Activated naive CD4-positive, alpha-beta T cell treated with Interleukin-2 at 50 U/mL for 16 hours (primary cell): ENCODE results near the gene NDUFA9.

Experiments
- DNase-seq: peaks from one replicate; pipeline ENCODE4 v3.0.0-alpha.2; 2020

NDUFA9 gene

DNA sequence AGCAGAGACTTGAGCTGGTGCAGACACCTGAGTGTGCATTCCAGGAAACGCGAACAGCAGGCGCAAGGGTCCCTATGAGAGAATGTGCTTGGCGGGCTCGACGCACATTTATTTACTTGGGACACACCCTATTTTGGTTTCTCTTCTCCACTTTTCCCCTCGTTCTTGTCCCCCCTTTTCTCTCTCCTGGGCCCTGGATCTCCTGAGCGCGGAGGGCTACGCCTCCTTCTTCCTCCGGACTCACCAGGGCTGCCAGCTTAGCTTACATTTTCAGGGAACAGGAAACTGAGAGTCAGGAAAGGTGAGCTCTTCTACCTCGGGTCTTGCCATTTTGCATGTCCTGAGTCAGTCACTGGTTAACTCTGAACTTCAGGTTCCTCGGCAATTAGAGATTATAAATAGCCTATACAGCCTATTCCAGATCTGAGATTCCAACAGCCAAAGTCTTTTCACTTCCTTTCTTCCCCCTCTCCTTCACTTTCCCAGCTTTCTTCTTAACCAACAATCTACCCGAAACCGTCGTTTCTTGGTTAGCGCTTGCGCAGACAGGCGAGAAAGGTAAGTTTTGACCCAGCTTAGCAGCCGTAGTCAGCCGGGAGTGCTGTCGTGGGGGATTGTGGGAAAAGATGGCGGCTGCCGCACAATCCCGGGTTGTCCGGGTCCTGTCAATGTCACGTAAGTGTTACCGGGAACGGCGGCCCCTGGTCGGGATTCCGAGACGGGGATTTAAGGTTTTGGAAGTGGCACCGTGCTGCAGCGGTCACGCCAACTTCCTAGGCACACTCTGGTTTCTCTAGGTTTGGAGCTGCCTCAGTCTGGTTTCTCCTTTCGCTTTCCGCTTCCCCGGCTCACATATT is at the start of gene NDUFA9, which contains the start of gene AKAP3:
TSS of gene NDUFA9 (plus strand) at position 614 of the 857 bp plus-strand sequence. CDS start at position 627, 13 bp downstream.
TSS of gene AKAP3 (minus strand) at position 551 of the 857 bp plus-strand sequence. CDS start 10,855 bp downstream, outside the sequence.
- DNase-seq: peak; percentile 81

DNA sequence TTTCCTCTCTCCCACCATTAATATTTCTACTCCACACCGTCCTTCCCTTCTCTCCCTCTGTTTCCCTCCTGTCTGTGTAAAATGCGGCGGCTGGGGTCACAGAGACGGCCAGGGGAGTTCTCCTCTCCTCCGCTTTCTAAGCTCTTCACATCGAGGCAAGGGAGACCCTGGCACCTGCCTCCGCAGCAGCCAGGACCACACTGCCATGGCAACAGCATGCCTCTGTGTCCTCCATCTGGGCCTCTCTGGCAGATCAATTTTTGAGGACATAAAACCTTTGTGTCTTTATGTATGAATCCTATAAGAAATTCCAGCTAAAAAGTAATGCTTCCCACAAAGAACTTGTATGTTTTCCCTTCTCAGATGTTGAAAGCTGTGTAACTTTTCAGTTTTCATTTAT is 45.5 kb upstream of the NDUFA9 start:
- DNase-seq: no peak

DNA sequence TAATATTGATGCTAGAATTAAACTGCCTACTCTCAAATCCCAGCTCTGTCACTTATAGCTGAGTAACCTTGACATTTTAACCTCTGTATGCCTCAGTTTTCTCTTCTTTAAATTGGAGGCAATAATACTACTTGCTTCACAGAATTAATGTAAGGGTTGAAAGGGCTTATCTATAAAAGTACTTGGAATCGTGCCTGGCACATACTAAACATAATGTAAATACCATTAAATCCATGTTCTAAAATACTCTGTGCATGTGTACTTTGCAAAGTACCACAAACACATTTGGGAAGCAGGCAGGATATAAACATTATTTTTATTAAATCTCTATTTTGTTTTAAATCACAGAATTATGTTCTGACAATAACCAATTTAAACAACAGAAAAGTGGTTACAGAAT is 45.0 kb upstream of the NDUFA9 start:
- DNase-seq: no peak

DNA sequence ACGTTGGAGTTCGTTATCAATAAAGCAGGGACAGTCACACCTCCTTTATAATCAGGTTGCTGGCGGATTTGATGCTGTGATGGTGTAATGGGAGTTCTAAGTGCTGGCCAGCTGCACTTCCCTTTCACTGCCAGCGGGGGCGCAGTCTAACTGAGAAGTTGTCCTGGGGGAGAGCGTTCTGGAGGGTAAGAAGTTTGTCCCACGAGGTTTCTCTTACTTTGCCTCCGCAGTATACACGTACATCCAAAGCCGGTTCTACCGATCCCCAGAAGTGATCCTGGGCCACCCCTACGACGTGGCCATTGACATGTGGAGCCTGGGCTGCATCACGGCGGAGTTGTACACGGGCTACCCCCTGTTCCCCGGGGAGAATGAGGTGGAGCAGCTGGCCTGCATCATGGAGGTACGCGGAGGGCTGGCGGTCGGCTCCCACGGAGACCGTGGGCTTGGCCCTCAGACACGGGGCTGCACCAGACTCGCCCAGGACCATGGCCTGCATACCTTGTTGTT is 44.2 kb upstream of the NDUFA9 start:
- peak; percentile 80 for DNase-seq

DNA sequence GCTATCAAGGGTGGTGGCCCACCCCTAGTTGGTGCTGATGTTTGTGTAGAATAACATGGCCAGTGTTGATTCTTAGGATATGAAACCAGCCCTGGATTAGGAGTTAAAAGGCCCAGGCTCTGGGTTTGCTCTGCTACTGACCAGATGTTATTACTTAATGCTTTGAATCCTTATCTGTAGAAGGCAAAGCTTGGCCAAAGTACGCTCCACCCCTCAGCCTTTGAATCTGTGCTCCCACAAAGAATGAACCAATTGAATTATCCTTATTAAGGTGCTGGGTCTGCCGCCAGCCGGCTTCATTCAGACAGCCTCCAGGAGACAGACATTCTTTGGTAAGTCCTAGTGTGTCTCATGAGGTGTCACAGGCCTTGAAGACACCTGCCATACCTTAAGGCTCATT is 41.9 kb upstream of the NDUFA9 start:
- no peak for DNase-seq

DNA sequence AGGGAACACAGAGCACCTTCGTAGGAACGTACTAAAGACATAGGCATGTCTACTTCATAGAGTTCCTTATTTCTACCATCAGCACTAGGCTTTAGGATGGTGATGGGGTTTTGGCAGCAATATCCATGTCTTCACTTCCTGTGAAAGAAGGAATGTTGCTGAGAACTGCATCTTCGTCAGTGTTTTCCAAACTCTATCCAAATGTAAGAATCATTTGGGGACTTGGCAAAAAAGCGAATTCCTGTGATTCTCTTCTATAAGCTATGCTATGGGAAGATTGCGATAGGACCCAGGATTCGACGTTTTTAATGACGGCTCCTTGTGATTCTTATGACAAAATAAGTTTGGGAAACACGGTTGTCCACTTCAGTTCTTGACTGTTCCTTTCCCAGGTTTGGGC is 39.8 kb upstream of the NDUFA9 start:
- no peak for DNase-seq

DNA sequence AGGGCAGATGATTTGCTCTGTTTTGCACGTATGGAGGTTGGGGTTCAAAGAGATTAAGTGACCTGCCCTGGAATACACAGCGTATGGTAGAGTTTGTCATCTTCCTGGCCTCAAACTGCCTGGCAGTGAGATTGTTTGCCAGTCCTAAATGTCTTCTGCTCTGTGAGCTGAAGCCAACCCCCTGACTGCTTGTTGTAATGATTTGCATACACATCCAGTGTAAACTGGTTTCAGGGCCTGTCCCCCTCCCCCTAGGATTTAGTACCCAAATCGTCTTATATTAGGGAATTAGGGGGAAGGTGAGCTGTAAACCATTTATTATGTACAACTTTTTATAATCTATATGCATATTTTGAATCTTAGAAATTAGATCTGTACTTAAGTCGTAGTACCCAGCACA is 38.4 kb upstream of the NDUFA9 start:
- DNase-seq: no peak

DNA sequence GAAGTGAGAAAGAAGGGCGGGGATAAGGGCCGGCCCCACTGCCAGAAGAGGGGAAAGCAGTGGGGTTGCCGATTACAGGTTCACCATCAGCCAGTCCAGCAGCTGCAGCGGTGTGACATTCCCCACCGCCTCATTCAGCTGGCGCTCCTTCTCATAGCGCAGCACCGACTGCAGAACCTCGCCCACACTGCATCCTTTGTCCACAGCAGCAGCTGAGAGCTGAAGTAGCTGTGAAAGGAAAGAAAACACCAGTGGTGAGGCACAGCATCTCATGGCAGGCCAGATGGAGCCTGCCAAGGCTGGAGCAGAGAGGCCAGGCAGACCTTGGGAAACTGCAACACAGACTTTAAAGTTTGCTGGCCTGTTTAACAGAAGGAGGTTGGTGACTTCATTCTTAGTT is 33.2 kb upstream of the NDUFA9 start:
- no peak for DNase-seq

DNA sequence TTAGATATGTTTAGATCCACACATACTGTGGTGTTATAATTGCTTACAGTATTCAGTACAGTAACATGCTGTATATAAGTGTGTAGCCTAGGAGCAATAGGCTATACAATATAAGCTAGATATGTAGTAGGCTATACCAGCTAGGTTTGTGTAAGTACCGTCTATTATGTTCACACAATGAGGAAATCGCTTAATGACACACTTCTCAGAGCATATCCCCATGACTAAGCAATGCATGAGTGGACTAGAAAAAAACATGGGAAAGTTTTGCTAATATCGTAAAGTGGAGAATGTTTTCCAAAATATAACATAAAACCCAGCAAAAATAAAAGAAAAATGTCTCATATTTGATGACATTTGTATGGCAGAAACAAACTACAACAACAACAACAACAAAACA is 27.4 kb upstream of the NDUFA9 start:
- no peak for DNase-seq

DNA sequence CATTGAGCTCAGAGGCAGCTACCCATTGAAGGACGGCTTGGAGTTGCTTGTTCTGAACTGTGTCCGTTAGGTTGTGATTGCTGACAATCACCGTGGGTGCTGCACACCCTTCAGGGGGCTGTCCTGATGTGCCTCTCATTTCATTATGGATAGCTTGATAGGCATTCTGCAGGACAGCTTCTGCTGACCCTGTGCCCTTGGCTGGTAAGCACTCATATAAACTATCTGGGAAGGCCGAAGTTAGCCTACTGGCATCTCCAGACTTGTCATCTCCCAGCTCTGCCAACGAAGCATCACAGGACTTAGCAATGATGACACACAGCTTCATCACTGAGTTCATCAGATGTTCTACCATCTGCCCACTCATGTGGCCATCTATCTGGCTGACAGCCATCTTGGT is 22.4 kb upstream of the NDUFA9 start:
- no peak for DNase-seq

DNA sequence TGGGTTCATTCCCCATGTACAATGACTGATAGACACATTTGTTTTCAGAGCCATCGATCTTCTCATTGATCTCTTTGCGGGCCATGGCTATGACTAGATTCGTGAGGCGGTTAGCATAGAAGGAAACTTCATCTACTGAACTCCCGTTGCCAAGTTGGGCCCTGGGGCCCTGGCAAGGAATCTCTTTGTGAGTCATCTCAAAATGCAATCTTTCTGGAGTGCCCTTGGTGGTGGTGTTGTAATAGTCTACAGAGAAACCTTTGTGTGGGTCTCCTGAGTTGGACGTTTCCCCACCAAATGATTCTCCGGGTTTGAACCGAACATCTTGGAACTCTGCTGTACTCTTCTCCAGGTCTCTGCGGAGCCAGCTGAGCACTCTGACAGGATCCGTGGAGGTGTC is 20.5 kb upstream of the NDUFA9 start:
- DNase-seq: no peak

DNA sequence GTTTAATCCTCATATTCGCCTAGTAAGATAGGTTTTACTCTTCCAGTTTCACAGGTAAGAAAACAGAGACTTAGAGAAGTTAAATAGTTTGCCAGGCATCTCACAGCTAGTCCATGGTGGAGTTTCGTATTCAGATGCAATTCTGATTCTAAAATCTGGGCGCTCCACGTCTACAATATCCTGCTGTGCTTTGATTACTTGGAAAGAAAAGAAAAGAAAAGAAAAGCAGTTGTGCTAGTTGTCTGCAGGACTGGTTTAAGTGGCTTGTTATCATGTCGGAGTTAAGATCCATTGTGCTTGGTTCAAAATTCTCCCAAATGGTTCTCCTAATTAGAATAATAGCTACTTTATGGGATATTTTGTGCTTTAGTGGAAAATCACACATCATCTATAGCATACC is 18.7 kb upstream of the NDUFA9 start:
- no peak for DNase-seq

DNA sequence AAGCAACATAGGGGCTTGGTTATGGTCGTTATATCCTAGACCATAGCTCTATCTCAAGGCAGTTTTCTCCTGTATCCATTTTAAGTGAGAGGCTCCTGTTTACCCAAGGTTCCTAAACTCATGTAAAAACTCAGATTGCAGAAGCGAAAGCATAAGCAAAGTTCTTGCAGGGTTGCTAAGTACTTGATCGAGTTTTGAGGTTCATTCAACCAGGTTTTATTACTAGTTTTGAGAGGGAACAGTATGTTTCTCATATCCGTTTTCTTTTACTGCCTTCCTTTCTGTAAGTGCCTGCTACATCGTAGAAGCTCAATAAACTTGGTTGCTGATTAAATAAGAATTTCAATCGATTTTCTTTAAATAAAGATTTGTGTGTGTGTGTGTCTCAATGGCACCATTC is 5.2 kb upstream of the NDUFA9 start:
- no peak for DNase-seq

DNA sequence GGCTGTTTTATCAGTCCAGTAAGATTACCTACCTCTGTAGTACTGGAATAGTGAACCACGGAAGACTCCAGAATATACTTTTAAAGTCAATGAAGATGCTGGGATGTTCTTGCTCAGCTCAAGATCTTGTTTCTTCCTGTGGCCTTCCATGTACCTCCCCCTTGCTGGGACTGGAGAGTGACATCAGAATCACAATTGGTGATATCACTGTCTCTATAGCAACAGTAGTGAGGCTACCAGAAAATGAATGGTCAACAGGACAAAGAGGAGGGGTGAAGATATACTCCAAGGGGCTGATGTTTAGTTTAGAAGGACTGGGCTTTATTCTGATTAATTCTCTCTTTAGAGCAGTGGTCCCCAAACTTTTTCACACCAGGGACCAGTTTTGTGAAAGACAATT is 3.9 kb upstream of the NDUFA9 start:
- DNase-seq: no peak

DNA sequence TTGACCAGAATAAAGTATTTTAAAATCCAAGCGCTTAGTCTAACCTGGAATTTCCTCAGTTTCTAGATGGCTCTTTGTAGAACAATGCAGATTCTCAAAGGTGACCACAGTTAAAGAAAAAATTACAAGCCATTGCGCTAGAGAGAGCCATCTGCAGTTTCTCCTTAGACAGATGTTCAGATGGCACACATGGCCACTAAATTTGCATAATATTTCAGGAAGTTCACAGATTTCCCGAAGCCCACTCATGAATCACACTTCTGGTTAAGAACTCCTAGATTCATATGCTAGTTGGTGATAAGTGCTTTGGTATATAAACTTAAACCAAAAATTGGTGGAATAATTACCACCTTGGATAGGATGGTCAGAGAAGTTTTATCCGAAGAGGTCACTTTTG is 812 bp upstream of the NDUFA9 start:
- no peak for DNase-seq

DNA sequence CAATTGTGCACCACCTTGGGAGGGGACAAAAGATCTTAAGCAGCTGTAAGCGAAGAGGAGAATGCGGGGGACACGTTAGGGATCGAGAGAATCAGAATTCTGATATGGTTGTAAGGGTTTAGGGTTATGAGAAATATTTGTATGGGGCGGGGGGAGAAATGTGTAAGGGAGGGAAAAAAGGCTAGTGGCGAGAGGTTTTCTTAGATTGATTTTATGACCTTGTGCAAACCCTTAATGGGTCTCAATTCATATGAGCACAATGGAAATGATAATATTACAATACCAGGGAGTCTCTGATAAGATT is 396 bp downstream of the NDUFA9 start:
- DNase-seq: no peak

DNA sequence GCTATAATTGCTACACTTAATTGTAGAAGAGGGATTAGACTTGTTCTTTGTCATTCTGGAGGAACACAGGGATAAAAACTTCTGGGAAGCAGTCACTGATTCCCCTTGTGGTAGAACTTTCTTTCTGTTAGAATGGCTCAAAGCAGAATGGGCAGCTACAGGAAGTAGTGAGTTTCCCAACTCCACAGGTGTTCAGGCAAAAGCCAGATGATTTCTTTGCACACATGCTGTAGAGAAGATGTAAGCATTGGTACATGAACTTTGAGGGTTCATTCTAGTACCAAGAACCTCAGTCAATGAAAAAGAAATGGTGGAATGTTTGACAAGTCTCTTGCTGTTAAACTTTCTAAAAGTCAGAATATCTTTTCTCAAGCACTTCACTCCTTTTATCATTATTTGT is 4.3 kb downstream of the NDUFA9 start:
- DNase-seq: no peak

DNA sequence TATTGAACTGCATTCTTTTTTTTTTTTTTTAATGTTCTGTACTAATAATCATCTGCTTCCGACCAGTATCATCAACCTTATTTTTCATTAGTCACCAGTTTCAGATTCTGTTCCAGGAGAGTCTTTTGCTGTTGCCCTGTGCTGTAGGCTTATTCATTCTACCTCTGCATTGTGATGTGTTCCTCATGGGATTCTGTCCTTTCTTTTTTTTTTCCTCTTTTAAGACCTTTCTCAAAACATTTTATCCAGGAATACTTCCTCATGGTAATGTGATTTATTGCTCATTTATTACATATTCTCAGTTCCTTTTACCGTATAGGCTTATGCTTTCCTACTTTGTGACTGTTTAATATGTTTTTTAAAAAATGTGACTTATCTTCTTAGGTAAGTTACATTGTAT is 4.8 kb downstream of the NDUFA9 start:
- DNase-seq: no peak

DNA sequence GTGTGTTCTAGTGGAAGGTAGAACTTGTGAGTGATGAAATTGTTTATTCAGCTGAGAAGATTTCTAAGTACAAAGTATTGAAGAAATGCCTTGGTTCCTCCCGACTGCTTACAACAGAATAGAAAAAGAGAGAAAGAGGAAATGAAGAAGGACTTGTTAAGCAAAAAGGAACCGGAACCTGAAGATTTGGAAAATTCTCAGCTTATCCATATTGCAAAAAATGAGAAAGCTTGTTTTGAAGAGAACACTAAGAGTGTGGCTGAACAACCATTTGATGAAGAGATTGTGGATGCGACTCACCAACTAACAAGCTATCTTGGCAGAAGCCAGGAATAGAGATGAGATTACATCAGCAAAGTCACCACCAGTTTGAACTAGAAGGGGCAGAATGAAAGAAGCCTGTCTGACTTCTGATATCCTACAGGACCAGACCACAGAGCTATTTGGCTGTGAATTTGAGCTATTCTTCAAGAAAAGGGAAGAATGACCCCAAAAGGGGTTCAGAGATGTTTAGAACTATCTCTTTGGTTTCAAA is 15.1 kb downstream of the NDUFA9 start:
- no peak for DNase-seq

DNA sequence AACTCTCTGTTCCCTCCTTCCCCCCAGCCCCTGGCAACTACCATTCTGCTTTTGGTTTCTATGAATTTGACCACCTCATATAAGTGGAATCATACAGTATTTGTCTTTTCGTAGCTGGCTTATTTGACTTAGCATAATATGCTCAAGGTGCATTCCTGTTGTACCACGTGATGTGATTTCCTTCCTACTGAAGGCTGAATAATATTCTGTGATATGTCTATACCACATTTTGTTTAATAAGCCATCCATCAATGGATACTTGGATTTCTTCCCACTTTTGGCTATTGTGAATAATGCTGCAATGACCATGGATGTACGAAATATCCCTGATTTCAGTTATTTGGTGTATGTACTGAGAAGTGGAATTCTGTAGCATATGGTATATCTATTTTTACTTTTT is 16.3 kb downstream of the NDUFA9 start:
- no peak for DNase-seq

DNA sequence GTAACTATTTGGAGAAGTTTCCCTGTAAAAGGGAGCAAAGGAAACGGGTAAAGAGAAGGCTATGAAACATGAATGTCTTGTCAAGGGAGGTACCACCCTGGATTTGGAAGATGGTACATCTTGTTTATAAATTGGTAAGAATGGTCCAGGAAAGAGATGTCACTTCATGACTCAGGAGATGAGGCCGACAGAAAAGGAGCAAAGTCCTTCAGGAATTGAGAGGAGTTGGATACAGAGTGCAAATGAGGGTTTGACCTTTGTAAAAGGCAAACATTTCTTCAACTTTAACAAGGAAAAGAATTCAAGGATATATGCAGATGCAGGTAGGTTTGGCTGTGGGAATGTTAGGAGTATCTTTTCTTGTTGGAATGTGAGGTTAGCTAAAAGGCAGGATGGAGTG is 30.8 kb downstream of the NDUFA9 start:
- no peak for DNase-seq

DNA sequence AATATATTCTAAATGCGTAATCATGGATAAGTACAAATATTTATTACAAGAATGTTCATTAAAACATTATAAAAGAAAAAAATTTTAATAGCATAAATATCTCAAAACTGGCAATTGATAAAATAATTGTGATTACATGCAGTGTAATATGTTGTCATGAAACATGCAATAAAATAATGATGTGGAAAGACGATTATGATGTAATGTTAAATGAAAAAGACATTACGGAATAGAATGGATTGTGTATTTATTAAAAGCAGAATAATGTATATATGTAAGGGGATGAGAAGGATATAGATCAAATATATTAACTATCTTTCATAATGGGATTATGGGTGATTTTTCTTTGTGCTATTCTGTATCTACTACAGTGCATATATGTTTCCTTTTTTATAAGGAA is 32.8 kb downstream of the NDUFA9 start:
- no peak for DNase-seq

DNA sequence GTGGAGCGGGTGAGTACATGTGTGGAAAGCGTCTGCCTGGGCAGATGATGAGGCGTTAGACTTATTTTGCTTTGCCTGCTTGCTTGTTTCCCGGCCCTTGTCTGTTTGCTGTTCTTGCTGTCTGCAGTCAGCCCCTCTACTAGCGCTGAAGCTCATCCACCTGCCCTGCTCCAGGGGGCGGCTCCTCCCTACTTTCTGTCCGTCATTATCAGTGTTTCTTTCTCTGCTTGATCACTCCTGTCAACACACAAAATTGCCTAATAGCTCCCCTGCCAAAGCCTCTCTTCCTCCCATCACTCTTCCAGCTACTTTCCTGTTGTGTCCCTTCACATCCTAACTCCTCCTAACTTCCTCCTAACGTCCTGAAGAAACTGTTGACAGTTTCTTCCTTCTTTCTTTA is 36.4 kb downstream of the NDUFA9 start:
- DNase-seq: no peak

DNA sequence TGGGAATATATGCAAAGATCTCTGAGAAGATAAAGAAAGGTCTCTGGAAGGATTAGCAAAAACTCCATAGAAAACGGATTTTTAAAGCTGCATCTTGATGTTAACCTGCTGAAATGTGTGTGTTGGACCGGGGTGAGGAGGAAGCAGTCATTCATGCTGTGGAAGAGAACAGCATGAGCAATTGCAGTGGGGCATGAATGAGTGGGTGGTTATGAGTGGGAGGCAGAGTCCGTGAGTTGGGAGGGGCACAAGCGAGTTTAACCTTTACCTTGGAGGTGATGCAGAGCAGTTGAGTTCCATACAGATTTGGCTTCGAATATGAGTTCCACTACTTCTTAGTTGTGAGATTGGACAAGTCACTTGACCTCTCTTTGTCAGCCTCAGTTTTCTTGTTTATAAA is 41.8 kb downstream of the NDUFA9 start:
- no peak for DNase-seq
